Transverse colon (tissue), 4 donors: ENCODE measurements around the gene PRKAR1B. TPM values are rescaled to one million over a fixed set of nuclear protein-coding genes. Genes with fewer than 3 reads are reported as not detected.

Experiments used
- DNase-seq: peaks from one replicate; pipeline ENCODE4 v3.0.0-alpha.2; 2019
- H3K27ac ChIP-seq, 4 donors: fragments of 200-600 bp; sonication (generic); 2 replicates each; pipeline ENCODE4 v1.5.1; 2016 to 2018; ENCODE audit warnings: inconsistent platforms in 4 of 4
- H3K27me3 ChIP-seq: fragments of 200-600 bp; sonication (generic); 2 replicates; pipeline ENCODE4 v1.5.1; 2017; ENCODE audit warnings: inconsistent platforms
- H3K36me3 ChIP-seq, 4 donors: fragments of 200-600 bp; sonication (generic); 2 replicates each; pipeline ENCODE4 v1.5.1; 2017 to 2019; ENCODE audit warnings: inconsistent platforms in 4 of 4
- H3K4me1 ChIP-seq, 4 donors: fragments of 200-600 bp; sonication (generic); 2 replicates each; pipeline ENCODE4 v1.5.1; 2017 to 2020; ENCODE audit warnings: inconsistent platforms in 4 of 4
- H3K4me3 ChIP-seq, 4 donors: fragments of 200-600 bp; sonication (generic); 1 replicate in 1 of 4; 2 replicates in 3 of 4; pipeline versions ENCODE4 v1.5.1 to v1.6.1; 2017 to 2019; ENCODE audit warnings: inconsistent platforms in 4 of 4
- H3K9me3 ChIP-seq, 2 donors: fragments of 200-600 bp; sonication (generic); 2 replicates each; pipeline ENCODE4 v1.5.1; 2017 to 2019; ENCODE audit warnings: inconsistent platforms in 2 of 2
- CTCF ChIP-seq, 5 experiments: fragments of 200-600 bp in 3 of 5; fragments of 450-650 bp in 2 of 5; sonication (generic) in 3 of 5; IDR thresholded peaks; 1 replicate in 2 of 5; 2 replicates in 3 of 5; pipeline ENCODE4 v1.5.1; 2016 to 2017; ENCODE audit warnings: antibody characterized with exemption in 5 of 5, inconsistent platforms in 3 of 5, mild to moderate bottlenecking in 2 of 5, moderate library complexity in 1 of 5
- EP300 ChIP-seq: sonication (generic); formaldehyde crosslinking; IDR thresholded peaks from one replicate; pipeline ENCODE4 v1.6.1; 2017; ENCODE audit warnings: antibody characterized with exemption, low read depth
- POLR2A ChIP-seq: fragments of 450-650 bp; IDR thresholded peaks from one replicate; pipeline ENCODE4 v1.6.1; 2016; ENCODE audit warnings: antibody characterized with exemption, mild to moderate bottlenecking, moderate library complexity
- POLR2AphosphoS5 ChIP-seq, 3 donors: sonication (generic); formaldehyde crosslinking; IDR thresholded peaks; one replicate each; pipeline ENCODE4 v1.6.1; 2016; ENCODE audit warnings: antibody characterized with exemption in 3 of 3
- WGBS, 2 donors: methylation state at CpG; one replicate each; pipeline ENCODE4 v1.1.5; 2018; ENCODE audit warnings: low coverage in 1 of 2; 5-methylcytosine and 5-hydroxymethylcytosine counted together
- in situ Hi-C, 4 donors: fragments of 200-750 bp; cut with MboI; loops; one replicate each; pipeline versions ENCODE4 v1.15.0 to v1.15.1; 2017; ENCODE audit warnings: low sequenced_read_pairs in 3 of 4, low pct_ligation_motif_present in 1 of 4, low pct_unique_long_range_greater_than_20kb in 1 of 4
- intact Hi-C: fragments of 100-400 bp; cut with DNase I; formaldehyde crosslinking; loops from one replicate; pipeline ENCODE4 v1.15.1; 2023; ENCODE audit warnings: low total_unique reads
- total RNA-seq, 4 donors: library from RNA; depleted of rRNA; stranded (reverse); fragments of >200 nt; gene quantifications; one replicate each; pipeline ENCODE4 v1.1.0, GENCODE V29; 2016

PRKAR1B gene
- total RNA-seq, 4 donors from 2014 or later = 15.7 to 53.9 (median 16.9) TPM

DNA sequence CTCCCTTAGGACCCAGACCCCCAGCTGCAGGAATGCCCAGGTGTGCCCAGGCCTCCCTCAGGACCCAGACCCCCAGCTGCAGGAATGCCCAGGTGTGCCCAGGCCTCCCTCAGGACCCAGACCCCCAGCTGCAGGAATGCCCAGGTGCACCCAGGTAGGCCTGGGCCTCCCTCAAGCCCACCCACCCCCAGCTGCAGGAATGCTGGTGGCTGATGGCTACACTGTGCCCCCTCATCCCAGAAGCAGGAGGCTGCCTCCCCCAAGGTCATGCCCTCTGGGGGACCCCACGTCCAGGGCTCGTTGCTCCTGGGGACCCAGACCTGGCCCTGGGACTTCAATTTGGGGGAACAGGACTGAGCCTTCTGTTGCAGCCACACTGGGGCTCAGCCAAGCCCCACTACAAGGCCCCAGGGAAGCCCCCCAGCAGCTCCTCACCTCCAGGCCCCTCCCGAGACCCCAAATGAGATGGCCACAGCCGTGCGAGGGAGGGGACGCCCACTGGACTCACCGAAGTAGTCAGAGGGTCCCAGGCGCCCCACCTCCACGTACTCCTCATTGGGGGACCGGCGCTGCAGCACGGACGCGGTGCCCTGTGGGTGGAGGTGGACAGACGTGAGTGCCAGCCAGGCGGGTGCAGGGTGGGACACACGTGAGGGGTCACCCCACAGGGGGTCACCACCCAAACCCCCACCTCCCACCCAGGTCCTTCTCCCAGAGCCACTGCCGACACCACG lies 176.0 kb downstream of the PRKAR1B start:
- no peak for TF ChIP-seq POLR2AphosphoS5 (IDR thresholded peaks at IDR 0.05)
- no peak for TF ChIP-seq EP300
- no peak for TF ChIP-seq CTCF (IDR thresholded peaks at IDR 0.05)
- TF ChIP-seq POLR2A = no peak
- Histone ChIP-seq H3K9me3 (no peaks in the 10 kb centered on the region), H3K27ac (no peak overlapping the region), H3K27me3 (peaks cover 4% of the 10 kb centered on the region), H3K36me3 (no peaks in the 10 kb centered on the region), H3K4me1 (no peaks in the 10 kb centered on the region), H3K4me3 (no peak overlapping the region)
- in situ Hi-C loops (no loop called here), intact Hi-C loops (no loop called here)
- WGBS, 2 donors = 93% methylated on average over 19 of the region's 19 CpGs; no CpG with 5 or more reads in 1 of the 2 donors
- no peak for DNase-seq

DNA sequence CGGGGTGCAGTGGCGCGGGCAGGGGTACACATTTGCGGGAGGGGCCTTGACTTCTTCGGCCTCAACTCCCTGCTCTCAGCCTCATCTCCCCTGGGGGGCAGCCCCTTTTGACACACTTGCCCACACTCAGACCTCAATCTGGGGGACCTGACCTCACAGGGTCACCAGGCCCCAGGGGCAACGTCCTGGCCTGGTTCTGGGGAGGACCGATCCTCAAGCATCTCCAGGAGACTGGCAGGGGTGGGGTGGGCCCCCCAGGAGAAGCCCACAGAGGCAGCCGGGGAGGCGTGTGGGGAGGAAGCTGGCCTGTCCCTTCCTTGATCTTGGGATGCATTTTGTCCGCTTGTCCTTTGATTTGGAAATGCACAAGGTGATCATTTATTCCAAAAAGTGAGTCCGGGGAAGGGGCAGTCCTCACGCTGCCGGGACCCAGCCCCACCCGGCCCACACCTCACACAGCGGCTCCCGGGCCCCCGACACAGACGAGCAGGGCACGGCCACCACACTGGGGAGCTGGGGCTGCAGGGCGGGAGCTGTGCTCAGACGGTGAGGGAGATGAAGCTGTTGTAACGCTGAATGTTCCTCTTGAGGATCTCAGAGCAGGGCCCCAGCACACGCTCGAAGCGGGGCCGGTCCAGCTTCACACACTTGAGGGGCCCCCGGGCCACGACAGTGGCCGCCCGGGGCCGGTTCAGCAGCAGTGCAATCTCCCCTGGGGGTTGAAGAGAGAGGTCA lies 177.0 kb downstream of the PRKAR1B start:
- Histone ChIP-seq H3K36me3 (no peaks in the 10 kb centered on the region), H3K4me1 (no peaks in the 10 kb centered on the region), H3K9me3 (no peaks in the 10 kb centered on the region), H3K27me3 (peaks cover 4% of the 10 kb centered on the region), H3K4me3 (no peak overlapping the region), H3K27ac (no peak overlapping the region)
- intact Hi-C loops (no loop called here), in situ Hi-C loops (no loop called here)
- TF ChIP-seq POLR2A = no peak
- no peak for TF ChIP-seq POLR2AphosphoS5 (IDR thresholded peaks at IDR 0.05)
- 95% methylated on average over 29 of the region's 31 CpGs; no CpG with 5 or more reads in 1 of the 2 donors for WGBS, 2 donors
- no peak for DNase-seq

- in situ Hi-C loops (no loop called here), intact Hi-C loops (no loop called here)
- Histone ChIP-seq H3K4me1 (no peaks in the 10 kb centered on the region), H3K36me3 (no peaks in the 10 kb centered on the region), H3K27ac (no peak overlapping the region), H3K4me3 (no peak overlapping the region), H3K9me3 (no peaks in the 10 kb centered on the region), H3K27me3 (peaks cover 4% of the 10 kb centered on the region)
- DNase-seq = no peak
- TF ChIP-seq POLR2A (no peak), EP300 (no peak), POLR2AphosphoS5 (IDR thresholded peaks at IDR 0.05) (no peak), CTCF (IDR thresholded peaks at IDR 0.05) (no peak)
- WGBS, 2 donors = 70 to 91% methylated on average over 4 to 31 of the region's 43 CpGs
These were observed 177.8 kb downstream of the PRKAR1B start for GRCh38 chr7:549066-549890.

GRCh38 chr7:548401-548800 lies 178.7 kb downstream of the PRKAR1B start:
- DNase-seq = no peak
- Histone ChIP-seq H3K36me3 (no peaks in the 10 kb centered on the region), H3K27me3 (peaks cover 4% of the 10 kb centered on the region), H3K27ac (no peak overlapping the region), H3K4me3 (no peak overlapping the region), H3K4me1 (no peaks in the 10 kb centered on the region), H3K9me3 (no peaks in the 10 kb centered on the region)
- intact Hi-C loops = no loop called here
- in situ Hi-C loops = no loop called here
- WGBS, 2 donors = 92% methylated on average over 11 of the region's 11 CpGs; no CpG with 5 or more reads in 1 of the 2 donors
- no peak for TF ChIP-seq CTCF (IDR thresholded peaks at IDR 0.05)
- no peak for TF ChIP-seq POLR2AphosphoS5 (IDR thresholded peaks at IDR 0.05)
